Measurements from ENCODE around the gene ENPP1. TPM values are rescaled to one million over a fixed set of nuclear protein-coding genes. Genes with fewer than 3 reads are reported as not detected.

Gene ENPP1
- total RNA-seq, 3 donors from 2014 or later (not counting 1 experiment from before 2014, with no cell fraction given) = 0.45 to 0.85 (median 0.83) TPM

DNA sequence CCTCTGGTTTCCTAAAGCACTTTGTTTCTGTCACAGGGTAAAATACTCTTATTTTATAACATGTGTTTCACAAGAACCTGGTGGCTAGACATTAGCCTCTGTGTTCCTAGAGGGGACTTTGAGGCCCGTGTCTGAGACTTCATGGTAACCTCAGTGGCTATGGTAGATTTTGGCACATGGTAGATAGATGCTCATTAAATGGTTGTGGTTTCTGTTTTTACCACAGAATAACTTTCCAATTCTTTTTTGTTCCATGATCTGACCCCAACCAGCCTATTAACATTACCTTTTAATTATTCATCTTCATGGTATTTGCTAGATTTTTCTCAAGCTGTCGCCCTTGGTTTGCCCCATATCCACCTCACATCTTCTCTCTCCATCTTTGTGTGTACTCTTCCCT lies 109.0 kb downstream of the ENPP1 start:
- peaks cover 11 to 18% of the 10 kb centered on the region in 2 donors for H3K4me1 Mint-ChIP-seq
- intact Hi-C loops (cut with micrococcal nuclease) = no loop called here
- DNase-seq (no peak), ATAC-seq (no peak)
- peaks cover 28 to 71% of the 10 kb centered on the region in 2 donors for H3K27me3 Mint-ChIP-seq (ENCODE audit: low read depth in 2 of 2)
- H3K9me3 Mint-ChIP-seq = peaks cover 0 to 3% of the 10 kb centered on the region in 2 donors
- no peaks in the 10 kb centered on the region for H3K36me3 Mint-ChIP-seq
- 36% methylated on average over 1 of the region's 2 CpGs for WGBS (ENCODE audit: insufficient coverage)
- H3K4me3 ChIP-seq (ENCODE audit: low read length) = no peak overlapping the region
- H3K9me3 ChIP-seq (ENCODE audit: control insufficient read depth, insufficient read depth, low read length) = no peaks in the 10 kb centered on the region
- TF ChIP-seq, protein P1, sequence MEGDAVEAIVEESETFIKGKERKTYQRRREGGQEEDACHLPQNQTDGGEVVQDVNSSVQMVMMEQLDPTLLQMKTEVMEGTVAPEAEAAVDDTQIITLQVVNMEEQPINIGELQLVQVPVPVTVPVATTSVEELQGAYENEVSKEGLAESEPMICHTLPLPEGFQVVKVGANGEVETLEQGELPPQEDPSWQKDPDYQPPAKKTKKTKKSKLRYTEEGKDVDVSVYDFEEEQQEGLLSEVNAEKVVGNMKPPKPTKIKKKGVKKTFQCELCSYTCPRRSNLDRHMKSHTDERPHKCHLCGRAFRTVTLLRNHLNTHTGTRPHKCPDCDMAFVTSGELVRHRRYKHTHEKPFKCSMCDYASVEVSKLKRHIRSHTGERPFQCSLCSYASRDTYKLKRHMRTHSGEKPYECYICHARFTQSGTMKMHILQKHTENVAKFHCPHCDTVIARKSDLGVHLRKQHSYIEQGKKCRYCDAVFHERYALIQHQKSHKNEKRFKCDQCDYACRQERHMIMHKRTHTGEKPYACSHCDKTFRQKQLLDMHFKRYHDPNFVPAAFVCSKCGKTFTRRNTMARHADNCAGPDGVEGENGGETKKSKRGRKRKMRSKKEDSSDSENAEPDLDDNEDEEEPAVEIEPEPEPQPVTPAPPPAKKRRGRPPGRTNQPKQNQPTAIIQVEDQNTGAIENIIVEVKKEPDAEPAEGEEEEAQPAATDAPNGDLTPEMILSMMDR (IDR thresholded peaks at IDR 0.05) = no peak
- no peak overlapping the region for H3K27ac Mint-ChIP-seq
- H3K27me3 ChIP-seq (ENCODE audit: control insufficient read depth, insufficient read depth, low read length) = peaks cover 8% of the 10 kb centered on the region
- H3K36me3 ChIP-seq (ENCODE audit: control insufficient read depth, insufficient read depth, low read length) = no peaks in the 10 kb centered on the region
- no peak overlapping the region for H3K4me3 Mint-ChIP-seq
- no peak overlapping the region for H3K27ac ChIP-seq (ENCODE audit: low read length)
- peaks cover 6% of the 10 kb centered on the region for H3K4me1 ChIP-seq (ENCODE audit: control insufficient read depth, insufficient read depth, low read length)

DNA sequence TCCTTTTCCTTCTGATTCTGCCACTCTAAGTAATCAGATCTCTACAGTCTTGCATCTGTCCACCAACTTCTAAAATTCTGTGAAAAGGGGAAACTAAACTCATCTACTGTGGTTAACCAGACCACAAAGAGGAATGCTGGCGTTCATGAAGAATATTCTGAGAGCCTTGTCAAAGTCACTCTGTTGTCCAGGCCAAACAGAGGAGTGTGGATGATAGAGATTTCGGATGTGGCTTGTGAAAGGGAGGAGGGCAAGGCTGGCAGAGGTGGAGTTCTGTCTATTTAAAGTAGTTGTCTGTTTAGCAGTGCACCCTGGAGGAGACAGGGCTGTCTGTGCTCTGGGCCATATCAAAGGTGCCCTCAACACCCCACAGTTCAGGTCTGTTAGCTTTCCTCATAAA lies 109.5 kb downstream of the ENPP1 start:
- H3K27me3 Mint-ChIP-seq (ENCODE audit: low read depth in 2 of 2) = peaks cover 28 to 66% of the 10 kb centered on the region in 2 donors

GRCh38 chr6:131917763-131918649 lies 110.2 kb downstream of the ENPP1 start:
- H3K4me3 Mint-ChIP-seq = no peak overlapping the region
- ATAC-seq (no peak), DNase-seq (no peak)
- Histone ChIP-seq H3K9me3 (ENCODE audit: control insufficient read depth, insufficient read depth, low read length) (no peaks in the 10 kb centered on the region), H3K4me1 (ENCODE audit: control insufficient read depth, insufficient read depth, low read length) (peaks cover 6% of the 10 kb centered on the region), H3K27me3 (ENCODE audit: control insufficient read depth, insufficient read depth, low read length) (peaks cover 6% of the 10 kb centered on the region), H3K36me3 (ENCODE audit: control insufficient read depth, insufficient read depth, low read length) (no peaks in the 10 kb centered on the region), H3K4me3 (ENCODE audit: low read length) (no peak overlapping the region), H3K27ac (ENCODE audit: low read length) (no peak overlapping the region)
- TF ChIP-seq, protein P1 (IDR thresholded peaks at IDR 0.05) = no peak
- no peak overlapping the region for H3K27ac Mint-ChIP-seq
- WGBS (ENCODE audit: insufficient coverage) = 62% methylated on average over 6 of the region's 6 CpGs
- intact Hi-C loops (cut with micrococcal nuclease) = no loop called here
- H3K9me3 Mint-ChIP-seq = peaks cover 0 to 3% of the 10 kb centered on the region in 2 donors
- peaks cover 11 to 18% of the 10 kb centered on the region in 2 donors for H3K4me1 Mint-ChIP-seq
- H3K36me3 Mint-ChIP-seq = no peaks in the 10 kb centered on the region
- H3K27me3 Mint-ChIP-seq (ENCODE audit: low read depth in 2 of 2) = peaks cover 28 to 62% of the 10 kb centered on the region in 2 donors

More for the DNA sequence above, 109.5 kb downstream of the ENPP1 start:
- no peak for DNase-seq
- Mint-ChIP-seq H3K4me3 (no peak overlapping the region), H3K4me1 (peaks cover 11 to 18% of the 10 kb centered on the region in 2 donors), H3K27ac (no peak overlapping the region), H3K9me3 (peaks cover 0 to 3% of the 10 kb centered on the region in 2 donors), H3K36me3 (no peaks in the 10 kb centered on the region)
- intact Hi-C loops (cut with micrococcal nuclease) = no loop called here
- ATAC-seq = no peak
- peaks cover 6% of the 10 kb centered on the region for H3K27me3 ChIP-seq (ENCODE audit: control insufficient read depth, insufficient read depth, low read length)
- H3K27ac ChIP-seq (ENCODE audit: low read length) = no peak overlapping the region
- TF ChIP-seq, protein P1 (IDR thresholded peaks at IDR 0.05) = no peak
- no peak overlapping the region for H3K4me3 ChIP-seq (ENCODE audit: low read length)
- 10% methylated on average over 2 of the region's 2 CpGs for WGBS (ENCODE audit: insufficient coverage)
- no peaks in the 10 kb centered on the region for H3K36me3 ChIP-seq (ENCODE audit: control insufficient read depth, insufficient read depth, low read length)
- peaks cover 6% of the 10 kb centered on the region for H3K4me1 ChIP-seq (ENCODE audit: control insufficient read depth, insufficient read depth, low read length)
- no peaks in the 10 kb centered on the region for H3K9me3 ChIP-seq (ENCODE audit: control insufficient read depth, insufficient read depth, low read length)

Data from natural killer cell (primary cell).